HG02610 (cell line): Measurements from ENCODE around the gene ATXN7.
A peak's percentile ranks its signal among the peaks of the same experiment; 100 is the strongest.

ENCODE experiments used
- ATAC-seq: cut with Tn5 transposase; IDR thresholded peaks from one replicate; pipeline ENCODE4 v1.9.1; 2021; ENCODE audit warnings: mild to moderate bottlenecking, moderate library complexity; ENCODE audit not compliant: unreplicated experiment

ATXN7 gene

DNA sequence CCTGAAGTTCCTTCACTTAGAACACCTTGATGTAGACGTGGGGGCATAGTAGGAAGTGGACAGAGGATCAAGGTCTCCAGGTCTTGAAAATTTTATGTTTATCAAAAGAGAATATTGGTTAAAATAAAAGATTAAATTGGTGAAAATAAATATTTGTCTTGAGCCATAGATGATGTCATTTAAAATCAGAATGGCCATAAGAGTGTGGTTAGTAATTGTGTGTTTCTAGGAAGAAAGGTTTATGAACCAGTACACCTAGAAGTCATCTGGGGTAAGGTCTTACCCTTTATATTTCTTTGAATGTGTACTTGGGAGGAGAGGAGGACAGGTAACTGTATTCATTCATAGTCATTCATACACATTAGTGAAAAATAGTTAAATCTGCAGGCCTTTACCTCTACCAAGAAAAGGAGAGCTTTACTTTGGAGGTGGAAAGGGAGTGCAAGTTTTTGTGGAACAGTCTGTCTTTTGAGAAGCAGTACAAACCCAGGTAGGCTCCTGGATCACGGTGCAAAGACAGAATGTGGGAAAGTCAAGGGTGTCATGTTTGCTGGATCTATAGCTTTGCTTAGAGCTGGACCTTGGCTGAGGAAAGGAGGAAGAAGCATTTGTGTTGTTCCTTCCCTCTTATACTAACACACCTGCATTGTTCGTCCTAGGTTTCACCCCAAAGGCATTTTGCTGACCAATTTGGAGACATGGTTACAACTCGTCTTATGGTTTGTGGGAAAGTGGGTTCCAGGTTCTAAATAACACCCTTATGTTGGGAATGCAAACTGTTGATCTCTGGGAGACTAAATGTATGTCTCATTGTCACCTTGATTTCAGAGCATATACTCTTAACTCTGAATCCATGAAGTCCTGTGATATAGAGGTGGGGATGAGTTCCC is 42.3 kb downstream of the ATXN7 start:
- no peak for ATAC-seq

DNA sequence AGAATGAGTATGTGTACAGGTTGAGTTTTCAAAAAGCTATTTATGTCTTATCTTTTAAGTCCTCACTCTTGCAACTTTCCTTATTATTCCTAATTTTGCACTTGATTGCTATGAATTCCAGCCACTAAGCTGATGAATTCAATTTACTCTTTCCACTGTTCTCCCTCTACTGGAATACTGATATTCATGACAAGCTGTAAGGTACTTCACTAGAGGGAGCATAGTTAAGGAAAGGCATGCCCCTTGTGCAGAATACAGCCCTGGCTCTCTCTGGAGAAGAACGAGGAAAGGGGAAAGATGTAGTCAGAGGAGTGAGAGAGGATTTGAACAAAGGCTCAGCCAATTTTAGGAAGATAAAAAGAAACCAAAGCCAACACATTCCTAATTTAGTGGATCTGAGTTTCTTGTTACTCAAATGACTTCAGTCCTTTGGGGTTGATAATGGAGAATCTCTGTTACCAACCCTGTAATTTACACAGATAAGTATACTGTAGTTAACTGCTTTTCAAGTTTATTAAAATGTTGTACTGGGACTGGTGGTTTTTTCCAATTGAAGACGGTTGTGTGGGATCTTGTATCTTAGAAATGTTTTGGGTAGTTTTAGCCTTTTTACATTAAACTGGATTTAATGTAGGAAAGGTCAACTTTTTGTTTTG is 44.5 kb downstream of the ATXN7 start:
- no peak for ATAC-seq

DNA sequence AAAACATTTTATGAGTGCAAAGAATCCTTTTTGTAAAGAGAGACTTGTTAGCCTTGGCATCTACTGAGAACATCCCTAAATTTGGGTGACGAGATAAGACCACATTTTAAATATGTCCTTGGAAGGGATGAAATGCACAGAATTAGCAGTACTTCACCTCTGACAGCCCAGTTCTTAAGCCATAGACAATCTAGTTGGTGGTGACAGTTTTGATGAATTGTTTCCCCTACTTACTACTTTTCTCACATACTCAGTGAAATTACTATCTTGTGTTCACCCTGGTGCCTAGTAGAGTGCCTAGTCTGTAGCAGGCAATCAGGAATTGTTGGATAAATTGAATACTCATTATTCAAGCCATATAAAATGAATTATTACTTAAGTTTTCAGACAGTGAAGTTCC is 45.1 kb downstream of the ATXN7 start:
- no peak for ATAC-seq

DNA sequence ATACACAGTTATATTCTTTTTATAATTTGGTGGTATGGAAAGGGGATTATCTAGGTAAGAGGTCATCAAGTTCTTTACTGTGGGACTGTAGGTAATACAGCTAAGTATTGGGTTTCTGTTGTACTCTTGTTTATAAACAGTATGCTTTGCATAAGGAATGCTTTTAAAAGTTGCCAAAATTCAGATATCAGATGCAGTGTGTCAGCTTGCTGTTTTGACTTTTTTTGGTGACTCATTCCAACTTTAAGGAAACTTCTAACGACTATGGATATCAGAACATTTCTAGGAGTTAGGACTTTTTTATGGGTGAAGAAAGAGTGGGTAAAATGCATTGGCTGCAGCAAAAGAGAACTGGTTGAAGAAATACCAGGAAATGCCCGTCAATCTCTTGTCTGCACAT is 45.8 kb downstream of the ATXN7 start:
- ATAC-seq: no peak

DNA sequence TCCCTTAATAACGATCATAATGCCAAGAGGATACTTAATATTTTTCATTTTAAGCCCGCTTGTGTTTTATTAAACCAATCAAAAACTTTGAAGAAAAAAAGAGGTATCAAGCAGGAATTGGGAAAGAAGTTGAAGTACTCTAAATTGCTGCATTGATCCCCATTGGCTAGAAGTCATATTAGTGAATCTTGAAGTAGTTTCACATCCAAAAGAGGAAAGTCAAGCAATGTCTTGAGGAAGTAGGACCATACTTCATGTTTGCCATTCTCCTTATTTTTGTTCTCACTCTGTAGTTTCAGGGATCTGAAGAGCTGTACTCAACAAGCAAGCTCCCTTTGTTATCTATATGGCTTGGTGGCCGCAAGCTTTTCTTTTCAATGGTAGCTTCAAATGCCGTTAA is 46.3 kb downstream of the ATXN7 start:
- ATAC-seq: no peak

DNA sequence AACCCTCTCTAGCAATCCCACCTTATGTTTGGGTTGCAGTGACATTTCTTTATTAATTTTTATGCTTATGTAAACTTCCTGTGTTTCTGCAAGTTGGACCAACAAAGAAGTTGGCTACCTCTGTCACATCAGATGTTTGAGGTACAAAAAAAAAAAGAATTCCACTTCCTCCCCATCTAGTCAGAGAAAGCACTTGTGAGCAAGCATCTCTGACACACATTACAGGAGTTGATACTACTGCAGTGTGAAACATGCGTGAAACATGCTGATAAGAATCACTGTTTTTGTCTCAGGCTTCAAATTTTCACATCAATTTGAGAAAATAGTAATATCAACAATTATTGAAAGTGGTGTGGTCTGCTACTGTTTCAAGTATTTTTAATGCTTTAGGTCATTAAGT is 47.2 kb downstream of the ATXN7 start:
- ATAC-seq: no peak

DNA sequence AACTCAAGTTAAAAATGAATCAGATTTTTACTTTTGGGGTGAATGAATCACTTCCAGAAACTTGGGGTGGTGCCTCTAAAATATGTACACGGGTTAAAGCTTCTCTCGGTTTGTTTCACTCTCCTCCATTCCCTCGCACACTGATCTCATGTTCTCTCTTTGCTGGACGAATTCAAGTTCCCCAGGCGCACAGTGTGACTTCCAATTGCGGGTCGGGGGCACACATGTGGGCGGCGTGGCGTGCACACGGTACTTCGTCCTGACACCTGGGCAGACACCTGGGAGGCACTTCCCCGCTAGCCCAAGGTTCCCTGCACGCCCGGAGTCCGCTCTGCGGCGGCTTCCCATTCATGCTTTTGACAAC is 47.8 kb downstream of the ATXN7 start:
- peak; percentile 25 for ATAC-seq

DNA sequence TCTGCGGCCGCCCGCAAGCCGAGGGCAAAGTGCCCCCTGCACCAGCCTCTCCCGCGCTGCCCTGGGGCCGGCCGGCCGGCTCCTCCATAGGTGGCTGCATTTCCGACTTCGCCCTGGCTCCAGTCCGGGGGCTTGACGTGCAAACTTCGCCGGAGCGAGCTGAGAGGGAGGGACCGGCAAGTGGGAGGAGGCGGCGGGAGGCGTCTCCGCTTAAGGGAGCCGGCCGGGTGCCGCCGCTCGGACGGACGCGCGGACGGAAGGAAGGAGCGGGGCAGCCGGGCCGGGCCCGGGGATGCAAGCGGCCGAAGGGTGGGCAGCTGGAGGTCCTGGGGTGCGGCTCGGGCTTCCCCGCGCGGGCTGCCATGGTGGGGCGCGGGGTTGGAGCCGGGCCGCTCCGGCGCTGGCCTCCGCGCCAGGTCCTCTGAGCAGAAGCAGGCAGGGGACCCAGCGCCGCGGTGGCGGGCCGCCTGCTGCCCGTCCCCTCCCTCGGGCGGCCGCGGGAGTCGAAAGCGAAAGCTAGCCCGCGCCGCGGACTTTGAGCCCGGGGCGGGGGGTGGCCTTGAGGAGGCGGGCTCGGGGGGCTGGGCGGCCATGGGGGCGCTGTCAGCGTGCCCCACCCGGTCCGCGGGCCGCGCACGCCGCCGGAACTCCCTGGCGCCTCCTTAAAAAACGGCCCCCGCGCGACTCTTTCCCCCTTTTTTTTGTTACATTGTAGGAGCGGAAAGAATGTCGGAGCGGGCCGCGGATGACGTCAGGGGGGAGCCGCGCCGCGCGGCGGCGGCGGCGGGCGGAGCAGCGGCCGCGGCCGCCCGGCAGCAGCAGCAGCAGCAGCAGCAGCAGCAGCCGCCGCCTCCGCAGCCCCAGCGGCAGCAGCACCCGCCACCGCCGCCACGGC is 48.5 kb downstream of the ATXN7 start, which contains the start of gene SCAANT1:
TSS of gene SCAANT1 (minus strand) at position 511 of the 895 bp plus-strand sequence.
- peak; percentile 82 for ATAC-seq

DNA sequence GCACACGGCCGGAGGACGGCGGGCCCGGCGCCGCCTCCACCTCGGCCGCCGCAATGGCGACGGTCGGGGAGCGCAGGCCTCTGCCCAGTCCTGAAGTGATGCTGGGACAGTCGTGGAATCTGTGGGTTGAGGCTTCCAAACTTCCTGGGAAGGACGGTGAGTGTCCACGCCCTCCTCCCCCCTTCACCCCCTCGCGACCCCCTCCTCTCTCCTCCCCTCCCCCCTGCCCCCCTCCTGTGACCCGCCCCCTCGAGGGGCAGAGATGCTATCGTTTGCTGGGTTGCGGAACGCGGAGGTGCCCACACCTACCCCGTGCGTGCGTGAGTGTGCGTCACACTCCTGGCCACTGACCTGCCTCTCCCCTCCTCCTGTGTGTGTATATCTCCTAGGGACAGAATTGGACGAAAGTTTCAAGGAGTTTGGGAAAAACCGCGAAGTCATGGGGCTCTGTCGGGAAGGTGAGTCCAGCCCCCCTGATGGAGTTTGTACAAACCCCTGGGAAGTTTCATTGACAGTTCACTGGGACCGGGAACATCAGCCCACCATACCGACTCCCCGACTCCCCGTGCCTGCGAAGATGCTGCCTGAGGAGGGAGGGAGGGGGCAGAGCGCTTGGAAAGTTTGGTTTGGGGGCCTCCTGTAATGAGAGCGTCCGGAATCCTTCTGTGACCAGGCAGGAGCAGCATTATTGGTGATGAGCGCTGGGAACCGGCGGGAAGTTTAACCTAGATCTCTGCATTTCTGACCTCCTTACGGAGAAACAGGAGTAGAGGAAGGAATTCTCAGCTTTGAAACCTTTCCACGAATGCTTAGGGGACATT is 49.3 kb downstream of the ATXN7 start:
- peak; percentile 11 for ATAC-seq

DNA sequence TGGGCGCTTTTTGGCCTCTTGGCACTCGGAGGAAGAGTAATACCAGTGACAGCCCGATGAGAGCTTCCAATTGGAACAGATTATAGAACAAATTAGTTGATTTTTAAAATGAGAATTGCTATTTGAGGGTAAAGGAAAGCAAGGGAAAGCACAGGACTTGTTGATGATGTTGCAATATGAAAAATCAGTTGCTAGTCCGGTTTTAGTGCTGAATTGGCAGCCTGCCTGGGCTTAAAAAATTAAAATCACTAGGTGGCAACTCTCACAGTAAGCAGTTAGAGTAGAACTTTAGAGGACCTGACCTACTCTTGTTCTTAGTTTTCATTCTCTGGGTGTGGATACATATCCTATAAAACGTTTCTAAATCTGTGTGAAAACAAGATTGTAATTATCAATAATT is 50.6 kb downstream of the ATXN7 start:
- ATAC-seq: no peak

DNA sequence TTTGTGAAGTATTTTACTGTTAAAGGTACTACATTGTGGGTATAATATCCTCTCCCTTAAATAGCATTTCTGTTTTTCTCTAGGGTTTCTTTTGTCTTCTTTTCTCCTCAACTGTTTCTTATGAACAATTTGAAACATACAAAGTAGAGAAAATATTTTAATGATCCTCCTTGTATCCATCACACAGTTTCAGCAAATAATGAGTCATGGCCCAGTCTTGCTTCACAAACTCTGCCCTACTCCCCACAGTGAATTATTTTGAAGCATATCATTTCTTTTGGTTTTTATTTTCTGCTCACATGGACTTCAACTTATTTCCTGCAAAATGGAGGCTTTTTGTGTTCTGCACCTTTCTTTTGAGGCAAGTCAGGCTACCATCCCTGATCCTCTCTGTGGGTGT is 54.7 kb downstream of the ATXN7 start:
- ATAC-seq: no peak

DNA sequence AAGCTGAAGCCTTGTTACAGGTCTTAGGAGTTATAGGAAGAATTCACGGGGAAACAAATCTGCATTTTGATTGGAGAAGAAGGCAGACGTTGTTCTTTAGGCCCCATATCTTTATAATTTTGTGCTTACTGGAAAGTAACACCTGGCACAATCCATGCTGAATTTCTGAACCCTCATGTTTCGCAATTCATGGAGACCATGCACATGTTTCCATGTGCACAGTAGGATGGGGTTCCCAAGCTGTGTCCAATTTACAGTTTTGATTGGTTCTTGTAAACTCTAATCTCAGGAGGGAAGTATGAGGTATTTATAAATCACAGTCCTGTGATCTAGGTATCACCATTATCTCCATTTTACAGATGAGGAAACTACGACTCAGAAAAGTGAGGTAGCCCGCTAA is 56.3 kb downstream of the ATXN7 start:
- no peak for ATAC-seq

DNA sequence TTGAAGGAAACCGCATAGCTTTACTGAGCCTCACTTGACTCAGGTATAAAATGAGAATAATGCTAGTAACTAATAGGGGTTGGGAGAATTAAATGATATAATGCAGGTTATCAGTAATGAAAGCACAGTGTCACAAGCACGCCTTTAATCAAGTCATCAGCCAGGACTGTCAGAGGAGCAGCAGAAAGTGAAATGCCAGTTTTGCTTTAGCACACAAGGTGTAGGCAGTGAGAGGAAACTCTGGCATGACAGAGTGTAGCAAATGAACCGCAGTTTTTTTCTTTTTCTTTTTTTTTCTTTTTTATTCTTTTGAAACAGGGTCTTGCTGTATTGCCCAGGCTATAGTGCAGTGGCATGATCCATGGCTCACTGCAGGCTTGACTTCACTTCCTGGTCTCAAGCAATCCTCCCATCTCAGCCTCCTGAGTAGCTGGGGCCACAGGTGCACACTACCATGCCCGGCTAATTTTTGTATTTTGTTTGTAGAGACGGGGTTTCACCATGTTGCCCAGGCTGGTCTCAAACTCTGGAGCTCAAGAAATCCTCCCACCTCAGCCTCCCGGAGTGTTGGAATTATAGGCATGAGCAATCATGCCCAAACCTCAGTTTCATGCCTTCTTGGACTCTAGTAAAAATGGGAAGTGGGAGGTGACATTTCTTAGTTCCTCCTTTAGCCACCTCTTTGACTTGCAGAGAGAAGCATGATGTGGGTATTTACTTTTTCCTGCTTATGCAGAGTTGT is 58.2 kb downstream of the ATXN7 start:
- ATAC-seq: peak; percentile 84

DNA sequence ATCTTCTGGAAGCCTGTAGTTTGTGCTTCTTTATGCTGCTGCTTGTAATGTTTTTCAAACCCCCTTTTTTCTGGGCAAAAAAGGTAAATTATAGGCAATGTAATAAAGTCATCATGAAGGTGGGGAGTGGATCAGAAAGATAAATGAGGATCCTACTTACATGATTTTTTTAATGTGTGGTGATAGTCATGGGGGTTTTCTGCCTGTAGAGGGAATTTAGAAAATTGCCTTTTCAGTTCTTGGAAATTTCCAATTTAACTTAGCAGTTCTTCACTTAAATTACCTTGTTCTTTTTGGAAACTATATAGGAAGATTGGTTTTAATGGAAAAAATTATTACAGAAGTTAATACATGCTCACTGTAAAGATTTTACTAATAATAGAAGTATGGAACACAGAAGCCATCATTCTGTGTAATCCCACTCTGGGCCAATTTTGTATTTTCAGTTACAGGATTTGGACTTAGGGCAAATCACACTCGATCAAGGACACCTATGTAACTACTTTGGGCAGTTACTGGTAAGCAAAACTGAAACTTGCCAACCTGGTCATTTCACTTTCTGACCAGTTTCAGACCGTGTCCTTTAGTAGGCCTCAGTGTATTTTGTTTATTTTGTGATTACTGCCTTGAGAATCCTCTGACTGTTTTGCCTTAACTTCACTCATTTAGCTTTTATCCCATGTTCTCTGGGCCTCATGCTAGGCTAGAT is 59.0 kb downstream of the ATXN7 start:
- no peak for ATAC-seq

DNA sequence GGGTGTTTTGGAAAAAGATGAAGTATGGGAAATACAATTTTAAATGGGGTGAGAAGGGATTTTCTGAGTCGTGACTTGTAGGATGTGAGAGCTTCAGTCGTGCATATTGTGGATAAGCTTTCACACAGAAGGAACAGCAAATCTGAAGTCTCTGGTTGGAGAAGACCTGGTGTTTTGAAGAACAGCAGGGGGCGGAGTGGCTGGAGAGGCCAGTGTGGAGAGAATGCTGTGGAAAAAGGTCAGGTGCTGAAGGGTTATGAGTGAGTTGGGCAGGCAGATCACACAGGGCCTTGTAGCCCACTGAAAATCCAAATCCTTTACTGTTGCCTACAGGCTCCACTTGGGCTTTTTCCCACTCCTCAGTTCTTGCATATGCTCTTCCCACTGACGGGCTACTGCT is 62.6 kb downstream of the ATXN7 start:
- ATAC-seq: no peak

DNA sequence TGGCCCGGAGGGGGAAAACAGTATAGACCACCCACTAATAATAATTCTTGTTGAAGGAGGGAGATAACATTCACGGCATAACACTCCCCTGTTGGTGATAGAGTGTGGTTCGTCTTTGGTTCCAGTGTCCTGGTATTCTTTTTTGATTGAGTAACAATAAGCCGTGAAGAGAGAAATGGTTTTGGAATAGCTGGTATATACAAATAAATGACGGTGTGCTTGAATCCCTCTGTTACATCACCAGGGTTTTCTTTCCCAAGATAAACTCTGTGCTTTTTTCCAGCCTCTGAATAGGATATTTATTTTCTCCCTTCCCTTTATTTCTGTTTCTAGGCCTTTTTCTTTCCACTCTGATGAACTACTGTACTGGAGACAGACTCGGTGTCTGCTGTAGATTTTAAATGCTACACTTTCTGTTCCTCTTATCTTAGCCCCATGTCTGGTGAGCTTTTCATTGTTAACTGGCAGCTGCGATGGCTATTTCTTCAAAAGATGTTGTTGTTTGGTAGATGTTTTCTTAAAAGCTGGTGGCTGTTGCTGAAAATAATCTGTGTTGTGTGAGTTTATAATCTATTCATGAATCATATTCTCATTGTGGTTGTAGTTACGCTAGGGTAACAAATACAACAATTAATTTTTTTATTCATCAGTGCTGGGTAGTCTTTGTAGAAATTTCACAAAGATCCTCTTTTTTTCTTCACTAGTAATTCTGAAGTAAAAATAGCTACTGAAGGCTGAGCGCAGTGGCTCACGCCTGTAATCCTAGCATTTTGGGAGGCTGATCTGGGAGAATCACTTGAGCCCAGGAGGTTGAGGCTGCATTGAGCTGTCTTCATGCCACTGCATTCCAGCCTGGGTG is 64.0 kb downstream of the ATXN7 start:
- ATAC-seq: peak; percentile 66

DNA sequence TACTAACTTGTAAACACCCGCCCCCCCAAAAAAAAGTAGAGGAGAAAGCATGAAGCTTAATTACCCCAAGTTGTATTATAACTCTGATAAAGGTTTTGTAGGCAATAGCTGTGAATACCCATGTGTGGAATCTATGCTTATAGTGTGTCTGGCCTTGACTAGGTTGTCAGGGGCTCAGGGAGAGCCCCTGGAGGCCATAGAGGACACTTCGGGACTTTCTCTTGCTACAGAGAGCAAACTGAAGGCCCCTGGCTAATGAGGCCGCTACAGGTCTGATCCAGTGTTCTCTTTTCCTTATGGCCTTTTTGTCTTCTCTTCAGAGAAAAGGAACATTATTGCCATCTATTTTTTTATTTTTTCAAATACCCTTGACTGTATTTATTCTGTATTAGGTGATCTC is 67.6 kb downstream of the ATXN7 start:
- ATAC-seq: no peak

DNA sequence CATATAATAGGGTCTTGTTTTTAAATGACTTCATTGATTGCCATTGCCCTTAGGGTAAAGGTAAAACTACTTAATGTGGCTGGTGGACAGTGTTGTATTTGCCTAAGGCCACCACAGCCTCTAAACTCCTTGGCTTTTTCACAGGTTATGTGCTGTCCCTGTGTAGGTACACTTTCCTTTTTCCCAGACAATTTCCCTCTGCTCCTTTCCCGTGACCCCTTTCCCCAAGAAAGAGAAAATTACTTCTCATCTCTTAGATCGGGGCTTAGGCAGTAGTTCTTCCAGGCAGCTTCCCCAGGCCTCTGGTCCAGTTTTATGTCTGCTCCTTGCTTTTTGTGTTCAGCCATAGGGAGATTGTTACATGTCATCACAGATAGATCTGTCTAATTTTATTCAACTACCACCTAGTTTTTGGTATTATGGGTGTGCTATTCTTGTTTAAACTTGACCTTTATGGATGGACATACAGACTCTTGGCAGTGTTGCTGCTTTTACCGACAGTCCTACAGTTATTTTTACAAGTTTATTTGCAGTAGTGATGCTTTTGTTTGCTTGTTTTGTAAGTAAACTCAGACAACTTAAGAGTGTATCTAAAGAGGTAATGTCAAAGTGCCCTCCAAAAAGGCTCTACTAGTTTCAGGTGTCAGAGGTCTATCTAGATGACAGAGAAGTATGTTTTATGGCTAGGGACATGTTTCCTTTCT is 69.0 kb downstream of the ATXN7 start:
- ATAC-seq: no peak
